ENCODE measurements around the gene CXCL6. TPM values are rescaled to one million over a fixed set of nuclear protein-coding genes. Genes with fewer than 3 reads are reported as not detected.

The CXCL6 gene
- total RNA-seq, 1 donor from 2014 or later = 35.3 TPM

DNA sequence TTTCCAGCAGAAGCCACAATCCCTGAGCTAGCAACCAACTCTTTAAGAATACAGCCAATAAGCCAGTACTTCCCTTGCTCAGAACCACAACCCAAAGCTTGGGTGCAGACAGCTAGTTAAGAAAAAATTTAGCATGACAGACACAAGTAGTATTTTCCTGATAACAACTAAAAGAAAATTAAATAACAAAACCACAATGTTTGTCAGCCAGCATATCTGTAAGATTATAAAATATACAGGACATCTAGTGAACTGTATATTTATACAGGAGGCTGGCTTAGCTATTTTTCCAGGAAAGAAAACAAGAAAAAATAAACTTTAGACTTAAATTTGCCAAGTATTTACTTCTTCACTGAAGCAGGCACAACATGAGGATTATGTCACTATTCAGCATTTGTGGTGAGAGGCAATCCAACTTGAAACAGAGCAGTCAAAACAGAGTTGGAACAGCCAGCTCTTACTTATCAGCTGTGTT lies 23.2 kb downstream of the CXCL6 start:
- Mint-ChIP-seq H3K27me3 (ENCODE audit: unreplicated experiment) (no peaks in the 10 kb centered on the region), H3K27ac (ENCODE audit: unreplicated experiment) (peak overlapping the region; percentile 75), H3K36me3 (ENCODE audit: unreplicated experiment) (no peaks in the 10 kb centered on the region), H3K9me3 (ENCODE audit: unreplicated experiment) (no peaks in the 10 kb centered on the region), H3K4me3 (ENCODE audit: unreplicated experiment) (no peak overlapping the region), H3K4me1 (ENCODE audit: unreplicated experiment) (peaks cover 66% of the 10 kb centered on the region)
- no peak for DNase-seq (ENCODE audit: extremely low spot score, unreplicated experiment)
- no peak for TF ChIP-seq CTCF (IDR thresholded peaks at IDR 0.05)

DNA sequence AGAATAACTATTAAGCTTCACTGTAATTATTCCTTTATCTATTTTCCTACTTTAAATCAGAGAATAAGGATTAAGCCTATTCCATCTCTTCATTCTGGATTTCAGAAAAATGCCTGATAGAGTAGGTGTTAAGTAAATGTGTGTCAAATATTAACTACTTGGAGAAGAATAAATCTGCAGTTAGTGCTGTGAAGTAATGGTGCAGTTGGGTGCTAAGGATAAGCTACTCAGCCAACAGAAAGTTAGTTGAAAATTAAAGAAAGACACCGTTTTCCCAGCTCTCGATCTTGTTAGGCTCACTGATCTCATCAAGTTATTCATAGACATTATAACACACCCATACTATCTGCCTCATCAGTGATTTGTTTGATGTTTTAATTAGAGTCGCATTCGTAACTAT lies 23.7 kb downstream of the CXCL6 start:
- peak overlapping the region; percentile 75 for H3K27ac Mint-ChIP-seq (ENCODE audit: unreplicated experiment)
- no peaks in the 10 kb centered on the region for H3K36me3 Mint-ChIP-seq (ENCODE audit: unreplicated experiment)
- H3K4me3 Mint-ChIP-seq (ENCODE audit: unreplicated experiment) = no peak overlapping the region
- H3K9me3 Mint-ChIP-seq (ENCODE audit: unreplicated experiment) = no peaks in the 10 kb centered on the region
- H3K27me3 Mint-ChIP-seq (ENCODE audit: unreplicated experiment) = no peaks in the 10 kb centered on the region
- TF ChIP-seq CTCF (IDR thresholded peaks at IDR 0.05) = no peak
- no peak for DNase-seq (ENCODE audit: extremely low spot score, unreplicated experiment)
- H3K4me1 Mint-ChIP-seq (ENCODE audit: unreplicated experiment) = peaks cover 66% of the 10 kb centered on the region

GRCh38 chr4:73860917-73861316 lies 24.4 kb downstream of the CXCL6 start:
- Mint-ChIP-seq H3K36me3 (ENCODE audit: unreplicated experiment) (no peaks in the 10 kb centered on the region), H3K27me3 (ENCODE audit: unreplicated experiment) (no peaks in the 10 kb centered on the region), H3K9me3 (ENCODE audit: unreplicated experiment) (no peaks in the 10 kb centered on the region), H3K27ac (ENCODE audit: unreplicated experiment) (peak overlapping the region; percentile 70), H3K4me3 (ENCODE audit: unreplicated experiment) (no peak overlapping the region), H3K4me1 (ENCODE audit: unreplicated experiment) (peaks cover 65% of the 10 kb centered on the region)
- TF ChIP-seq CTCF (IDR thresholded peaks at IDR 0.05) = no peak
- no peak for DNase-seq (ENCODE audit: extremely low spot score, unreplicated experiment)

DNA sequence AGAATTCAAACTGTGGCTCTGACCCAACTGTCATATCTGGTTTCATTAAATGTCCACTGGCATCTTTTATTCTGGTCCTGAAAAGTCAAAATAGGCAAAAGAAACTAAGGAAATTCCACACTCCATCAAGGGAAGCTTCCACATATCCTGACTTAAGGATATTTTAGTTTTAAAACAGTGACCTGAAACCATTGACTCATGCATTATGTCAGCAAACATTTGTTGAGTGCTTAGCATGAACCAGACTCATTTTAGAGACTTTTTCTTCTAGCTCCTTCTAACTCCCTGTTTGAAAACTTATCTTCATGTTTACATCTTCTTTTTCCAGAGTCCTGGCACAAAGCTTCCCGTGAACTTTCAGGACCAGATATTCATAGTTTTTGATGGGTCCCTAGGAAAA lies 25.8 kb downstream of the CXCL6 start:
- Mint-ChIP-seq H3K36me3 (ENCODE audit: unreplicated experiment) (no peaks in the 10 kb centered on the region), H3K9me3 (ENCODE audit: unreplicated experiment) (no peaks in the 10 kb centered on the region), H3K4me1 (ENCODE audit: unreplicated experiment) (peaks cover 64% of the 10 kb centered on the region), H3K27me3 (ENCODE audit: unreplicated experiment) (no peaks in the 10 kb centered on the region), H3K4me3 (ENCODE audit: unreplicated experiment) (no peak overlapping the region), H3K27ac (ENCODE audit: unreplicated experiment) (peak overlapping the region; percentile 79)
- no peak for DNase-seq (ENCODE audit: extremely low spot score, unreplicated experiment)
- TF ChIP-seq CTCF (IDR thresholded peaks at IDR 0.05) = no peak

DNA sequence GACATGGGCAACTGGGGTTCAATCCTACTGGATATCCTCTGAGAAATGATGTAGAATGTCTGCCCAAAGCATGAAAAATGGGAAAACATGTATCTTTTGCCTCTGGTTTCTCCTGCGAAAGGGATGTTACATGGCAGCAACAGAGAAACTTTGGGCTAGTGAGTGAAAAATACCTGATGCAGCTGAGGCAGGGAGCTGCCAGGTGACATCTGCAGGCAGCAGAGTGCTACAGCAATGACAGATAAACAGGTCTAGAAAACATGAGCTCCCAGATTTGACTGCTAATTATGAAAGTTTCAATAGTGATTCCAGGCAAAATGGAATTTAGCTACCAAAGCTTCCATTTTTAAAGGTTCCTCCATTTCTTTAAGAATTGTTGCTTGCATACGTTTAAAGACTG lies 27.9 kb downstream of the CXCL6 start:
- Mint-ChIP-seq H3K36me3 (ENCODE audit: unreplicated experiment) (no peaks in the 10 kb centered on the region), H3K4me3 (ENCODE audit: unreplicated experiment) (no peak overlapping the region), H3K9me3 (ENCODE audit: unreplicated experiment) (no peaks in the 10 kb centered on the region), H3K27ac (ENCODE audit: unreplicated experiment) (no peak overlapping the region), H3K4me1 (ENCODE audit: unreplicated experiment) (peaks cover 77% of the 10 kb centered on the region), H3K27me3 (ENCODE audit: unreplicated experiment) (no peaks in the 10 kb centered on the region)
- no peak for DNase-seq (ENCODE audit: extremely low spot score, unreplicated experiment)
- TF ChIP-seq CTCF (IDR thresholded peaks at IDR 0.05) = peak; percentile 56
